ENCODE results near the gene MARK4.

DNA sequence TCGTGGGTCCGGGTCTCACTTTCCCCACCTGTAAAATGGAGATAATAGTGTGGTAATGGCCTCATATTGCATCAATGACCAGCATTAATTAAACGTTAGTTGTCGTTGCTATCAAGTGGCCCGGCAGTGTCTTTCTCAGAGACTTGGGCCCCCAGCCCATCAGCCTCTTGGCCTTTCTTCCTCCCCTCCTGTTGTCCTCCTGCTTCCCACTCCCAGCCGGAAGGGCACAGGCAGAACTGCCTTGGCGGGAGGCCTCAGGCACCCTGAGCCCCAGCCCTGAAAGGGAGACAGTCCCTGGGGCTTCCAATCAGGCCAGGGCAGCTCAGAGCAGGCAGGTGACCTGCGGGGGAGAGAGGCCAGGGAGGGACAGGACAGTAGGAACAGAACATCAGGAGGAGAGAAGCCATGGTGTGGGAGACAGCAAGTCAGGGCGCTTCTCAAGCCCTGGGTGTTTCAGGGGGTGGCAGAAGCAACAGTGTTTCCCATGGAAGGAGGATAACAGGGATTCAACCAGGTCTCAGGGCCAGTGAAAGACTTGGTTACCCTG is 4.6 kb downstream of the MARK4 start:
- TF ChIP-seq, protein P1, sequence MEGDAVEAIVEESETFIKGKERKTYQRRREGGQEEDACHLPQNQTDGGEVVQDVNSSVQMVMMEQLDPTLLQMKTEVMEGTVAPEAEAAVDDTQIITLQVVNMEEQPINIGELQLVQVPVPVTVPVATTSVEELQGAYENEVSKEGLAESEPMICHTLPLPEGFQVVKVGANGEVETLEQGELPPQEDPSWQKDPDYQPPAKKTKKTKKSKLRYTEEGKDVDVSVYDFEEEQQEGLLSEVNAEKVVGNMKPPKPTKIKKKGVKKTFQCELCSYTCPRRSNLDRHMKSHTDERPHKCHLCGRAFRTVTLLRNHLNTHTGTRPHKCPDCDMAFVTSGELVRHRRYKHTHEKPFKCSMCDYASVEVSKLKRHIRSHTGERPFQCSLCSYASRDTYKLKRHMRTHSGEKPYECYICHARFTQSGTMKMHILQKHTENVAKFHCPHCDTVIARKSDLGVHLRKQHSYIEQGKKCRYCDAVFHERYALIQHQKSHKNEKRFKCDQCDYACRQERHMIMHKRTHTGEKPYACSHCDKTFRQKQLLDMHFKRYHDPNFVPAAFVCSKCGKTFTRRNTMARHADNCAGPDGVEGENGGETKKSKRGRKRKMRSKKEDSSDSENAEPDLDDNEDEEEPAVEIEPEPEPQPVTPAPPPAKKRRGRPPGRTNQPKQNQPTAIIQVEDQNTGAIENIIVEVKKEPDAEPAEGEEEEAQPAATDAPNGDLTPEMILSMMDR (IDR thresholded peaks at IDR 0.05): no peak
- TF ChIP-seq POLR2A (IDR thresholded peaks at IDR 0.05): no peak

All from lower leg skin (tissue), 3 donors.